CD4-positive, alpha-beta T cell treated with Interleukin-6 for 4 hours (primary cell): ENCODE measurements around the gene MYADML2.
"Not testable (repeated sequence)": the region's sequence is repeated elsewhere in the genome, so short reads cannot be mapped to it uniquely, and the experiment has no call there.

ENCODE experiments used
- DNase-seq: peaks from one replicate; pipeline ENCODE4 v3.0.0-alpha.2; 2020; ENCODE audit warnings: mixed read lengths

MYADML2 gene

GRCh38 chr17:81957691-81958432 lies 10.8 kb upstream of the MYADML2 start:
- DNase-seq: no peak

- DNase-seq: no peak
These were observed 9.9 kb upstream of the MYADML2 start for GRCh38 chr17:81956607-81957589.

- DNase-seq: no peak
These were observed 8.9 kb upstream of the MYADML2 start for GRCh38 chr17:81955756-81956544.

- no peak for DNase-seq
These were observed 8.1 kb upstream of the MYADML2 start for GRCh38 chr17:81955058-81955681.

GRCh38 chr17:81954131-81955057 lies 7.4 kb upstream of the MYADML2 start:
- no peak for DNase-seq

DNA sequence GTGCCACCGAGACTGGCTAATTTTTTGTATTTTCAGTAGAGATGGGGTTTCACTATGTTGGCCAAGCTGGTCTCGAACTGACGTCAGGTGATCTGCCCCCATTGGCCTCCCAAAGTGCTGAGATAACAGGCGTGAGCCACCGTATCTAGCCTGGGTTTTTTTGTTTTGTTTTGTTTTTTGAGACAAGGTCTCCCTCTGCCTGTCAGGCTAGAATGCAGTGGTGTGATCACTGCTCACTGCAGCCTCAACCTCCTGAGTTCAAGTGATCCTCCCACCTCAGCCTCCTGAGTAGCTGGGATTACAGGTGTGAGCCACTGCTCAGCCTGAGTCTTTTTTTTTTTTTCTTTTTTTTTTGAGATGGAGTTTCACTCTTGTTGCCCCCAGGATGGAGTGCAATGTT lies 6.4 kb upstream of the MYADML2 start:
- not testable (repeated sequence) for DNase-seq

- no peak for DNase-seq
These were observed 5.8 kb upstream of the MYADML2 start for GRCh38 chr17:81952792-81953228.

DNA sequence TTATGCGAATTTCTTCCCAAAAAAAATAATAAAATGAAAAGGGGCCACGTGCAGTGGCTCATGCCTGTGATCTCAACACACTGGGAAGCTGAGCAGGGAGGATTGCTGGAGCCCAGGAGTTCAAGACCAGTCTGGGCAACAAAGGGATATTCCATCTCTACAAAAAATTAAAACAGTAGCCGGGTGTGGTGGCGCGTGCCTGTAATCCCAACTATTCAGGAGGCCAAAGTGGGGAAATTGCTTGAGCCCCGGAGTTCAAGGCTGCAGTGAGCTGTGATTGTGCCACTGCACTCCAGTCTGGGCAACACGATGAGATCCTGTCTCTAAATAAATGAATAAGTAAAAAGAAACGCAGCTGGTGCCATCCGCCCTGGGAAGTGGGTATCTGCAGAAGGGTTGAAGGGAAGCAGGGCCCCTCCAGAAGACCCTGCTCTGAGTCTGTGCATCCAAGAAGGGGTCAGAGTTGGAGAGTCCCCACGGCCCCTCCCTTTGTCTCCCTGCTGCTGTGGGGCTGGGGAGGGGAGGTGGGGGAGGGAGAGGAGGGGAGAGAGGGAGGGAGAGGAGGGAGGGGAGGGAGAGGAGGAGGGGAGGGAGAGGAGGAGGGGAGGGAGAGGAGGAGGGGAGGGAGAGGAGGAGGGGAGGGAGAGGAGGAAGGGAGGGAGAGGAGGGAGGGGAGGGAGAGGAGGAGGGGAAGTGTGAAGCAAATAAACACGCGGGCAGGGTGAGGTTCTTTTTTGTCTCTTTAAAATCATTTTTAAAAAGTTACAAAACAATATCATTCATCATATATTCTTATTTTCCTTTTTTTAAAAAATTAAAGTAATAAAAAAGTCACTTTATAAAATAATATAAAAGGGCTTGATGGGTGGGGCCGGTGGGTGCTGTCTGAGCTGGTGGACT lies 5.0 kb upstream of the MYADML2 start:
- DNase-seq: no peak

GRCh38 chr17:81950501-81950900 lies 3.5 kb upstream of the MYADML2 start:
- no peak for DNase-seq

DNA sequence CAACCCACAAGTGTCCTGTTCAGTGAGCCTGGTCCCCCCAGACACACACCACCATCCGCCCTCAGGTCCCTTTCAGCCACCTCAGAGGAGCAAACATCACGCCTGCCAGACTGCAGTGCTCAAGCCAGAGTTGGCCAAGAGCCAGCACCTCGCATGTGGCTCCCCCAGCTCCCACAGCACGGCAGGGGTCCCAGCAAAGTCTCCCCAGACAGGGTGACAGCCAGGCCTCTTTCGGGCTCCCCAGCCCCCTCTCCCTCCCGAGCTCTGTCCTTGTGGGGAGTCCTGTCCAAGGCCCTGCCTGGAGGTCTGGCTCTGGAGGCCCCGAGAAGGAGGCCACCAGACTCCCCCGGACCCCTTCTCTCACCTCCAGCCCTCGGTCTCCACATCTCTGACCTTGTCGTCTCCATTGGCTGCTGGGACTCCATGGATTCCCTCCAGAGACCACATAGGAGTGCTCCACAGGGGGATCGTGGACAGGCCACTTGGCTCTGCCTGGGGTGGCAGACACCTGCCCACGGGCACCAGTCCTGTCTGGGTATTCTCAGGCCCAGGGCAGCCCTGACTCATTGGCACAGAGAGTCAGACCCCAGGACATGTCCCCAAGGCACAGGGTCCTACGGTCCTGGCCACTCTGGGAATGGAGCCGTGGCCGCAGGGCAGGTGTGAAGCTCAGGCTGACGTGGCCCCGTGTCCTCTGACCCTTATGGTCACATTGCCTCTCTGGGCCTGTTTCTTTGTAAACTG lies 1.8 kb upstream of the MYADML2 start:
- no peak for DNase-seq

DNA sequence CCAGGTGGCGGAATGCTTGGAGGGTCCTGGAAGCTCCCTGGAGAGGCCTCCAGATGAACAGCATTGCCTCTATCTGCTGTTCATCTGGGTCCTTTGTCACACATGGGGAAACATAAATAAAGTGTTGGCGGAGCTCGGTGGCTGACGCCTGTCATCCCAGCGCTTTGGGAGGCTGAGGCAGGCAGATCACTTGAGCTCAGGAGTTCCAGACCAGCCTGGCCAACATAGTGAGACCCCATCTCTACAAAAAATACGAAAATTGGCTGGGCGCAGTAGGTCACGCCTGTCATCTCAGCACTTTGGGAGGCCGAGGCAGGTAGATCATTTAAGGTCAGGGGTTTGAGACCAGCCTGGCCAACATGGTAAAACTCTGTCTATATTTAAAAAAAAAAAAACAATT lies 2.2 kb downstream of the MYADML2 start:
- no peak for DNase-seq

- no peak for DNase-seq
These were observed 4.9 kb downstream of the MYADML2 start for GRCh38 chr17:81942167-81942553.

GRCh38 chr17:81941484-81942166 lies 5.4 kb downstream of the MYADML2 start:
- no peak for DNase-seq

DNA sequence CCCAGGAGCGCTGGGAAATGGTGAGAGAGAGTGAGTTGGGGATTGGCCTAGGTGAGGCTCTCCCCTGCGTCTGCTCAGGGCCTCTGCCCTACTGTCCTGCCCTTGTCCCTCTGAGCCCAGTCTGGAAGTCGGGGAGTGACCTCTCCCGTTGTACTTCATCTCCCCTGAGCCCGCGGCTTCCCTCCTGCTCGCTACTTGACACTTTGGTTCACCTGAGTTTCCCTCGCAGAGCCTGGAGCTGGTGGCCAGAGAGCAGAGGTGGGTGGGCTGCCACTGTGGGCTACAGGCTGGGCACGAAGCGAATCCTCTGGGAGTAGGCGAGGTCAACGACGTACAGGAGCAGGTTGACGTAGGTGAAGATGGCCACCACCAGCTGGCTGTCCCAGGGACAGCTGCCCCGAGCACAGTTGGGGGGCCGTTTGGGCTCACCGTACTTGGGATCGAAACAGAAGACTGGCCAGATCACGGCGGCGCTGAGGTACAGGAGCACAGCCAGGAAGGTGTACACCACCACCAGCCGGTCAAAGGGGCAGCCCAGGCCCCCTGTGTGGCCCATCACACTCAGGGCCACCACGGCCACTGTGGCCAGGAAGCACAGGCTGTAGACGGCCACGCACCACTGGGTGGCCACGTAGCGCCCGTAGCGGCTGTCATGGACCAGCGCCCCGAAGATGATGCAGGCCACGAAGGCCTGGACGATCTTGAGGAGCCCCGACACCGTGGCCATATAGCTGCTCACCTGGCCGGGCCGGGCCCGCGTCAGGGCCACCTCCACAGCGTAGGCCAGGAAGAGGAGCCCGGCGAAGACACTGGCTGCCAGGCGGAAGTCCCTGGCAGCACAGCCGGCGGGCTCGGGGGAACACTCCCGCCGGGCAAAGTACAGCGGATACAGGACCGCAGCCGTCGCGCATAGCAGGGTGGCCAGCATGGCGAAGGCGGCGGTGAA lies 6.2 kb downstream of the MYADML2 start:
- peak; percentile 0 for DNase-seq

DNA sequence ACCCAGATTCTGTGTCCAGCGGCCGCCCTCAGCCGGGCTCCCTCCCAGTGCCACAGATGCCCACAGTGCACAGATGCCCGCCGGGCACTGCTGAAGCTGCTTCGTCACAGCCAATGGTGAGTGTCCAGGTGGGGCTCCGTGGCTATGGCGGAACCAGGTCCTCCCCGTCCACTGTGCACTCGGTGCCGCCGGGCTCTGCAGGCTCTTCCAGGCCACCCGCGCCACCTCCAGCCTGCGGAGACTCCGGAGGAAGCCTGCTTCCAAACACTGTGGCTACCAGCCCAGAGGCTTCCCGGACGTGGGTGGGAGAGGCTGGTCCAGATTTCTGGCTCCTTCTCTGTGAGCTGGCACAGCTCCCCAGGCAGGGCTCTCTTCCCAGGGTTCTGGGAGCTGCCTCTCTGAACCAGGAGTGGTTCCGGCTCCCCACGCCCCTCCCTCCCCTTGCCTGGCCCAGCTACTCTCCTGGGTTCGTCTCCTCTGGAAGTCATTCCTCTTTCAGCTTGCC lies 7.1 kb downstream of the MYADML2 start:
- DNase-seq: peak; percentile 0

GRCh38 chr17:81939218-81939617 lies 7.8 kb downstream of the MYADML2 start:
- DNase-seq: peak; percentile 0

DNA sequence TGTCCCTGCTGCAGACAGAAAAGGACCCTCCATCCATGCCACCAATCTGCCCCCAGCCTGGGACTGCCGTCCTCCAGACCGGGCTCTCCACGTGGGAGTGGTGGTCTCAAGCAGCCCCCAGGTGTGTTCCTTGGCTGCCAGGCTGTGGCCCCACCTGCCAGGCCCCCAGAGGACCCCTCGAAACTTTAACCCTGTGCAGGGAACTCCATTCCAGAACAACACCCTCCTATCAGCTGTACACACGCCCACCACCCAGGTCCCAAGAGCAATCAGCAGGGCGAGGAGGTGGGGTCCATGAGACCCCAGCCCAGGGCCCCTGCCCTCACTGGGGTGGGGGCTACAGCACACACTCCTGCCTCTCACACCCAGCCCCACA lies 11.3 kb downstream of the MYADML2 start:
- peak; percentile 0 for DNase-seq
